ENCODE results near the gene CDC42EP1. TPM values are rescaled to one million over a fixed set of nuclear protein-coding genes. Genes with fewer than 3 reads are reported as not detected.
"Not testable (repeated sequence)": the region's sequence is repeated elsewhere in the genome, so short reads cannot be mapped to it uniquely, and the experiment has no call there.

Gene CDC42EP1
- total RNA-seq, 2 donors from 2014 or later: 66.1 to 97.0 TPM

- Histone ChIP-seq H3K27ac (peak overlapping the region; percentile 68), H3K27me3 (no peaks in the 10 kb centered on the region), H3K4me3 (no peak overlapping the region), H3K4me1 (peaks cover 5% of the 10 kb centered on the region), H3K9ac (ENCODE audit: low read depth in 2 of 2, low read length in 2 of 2) (no peak overlapping the region), H3K9me3 (no peaks in the 10 kb centered on the region), H3K36me3 (no peaks in the 10 kb centered on the region)
- DNase-seq: peak; percentile 87
- TF ChIP-seq, protein P1, sequence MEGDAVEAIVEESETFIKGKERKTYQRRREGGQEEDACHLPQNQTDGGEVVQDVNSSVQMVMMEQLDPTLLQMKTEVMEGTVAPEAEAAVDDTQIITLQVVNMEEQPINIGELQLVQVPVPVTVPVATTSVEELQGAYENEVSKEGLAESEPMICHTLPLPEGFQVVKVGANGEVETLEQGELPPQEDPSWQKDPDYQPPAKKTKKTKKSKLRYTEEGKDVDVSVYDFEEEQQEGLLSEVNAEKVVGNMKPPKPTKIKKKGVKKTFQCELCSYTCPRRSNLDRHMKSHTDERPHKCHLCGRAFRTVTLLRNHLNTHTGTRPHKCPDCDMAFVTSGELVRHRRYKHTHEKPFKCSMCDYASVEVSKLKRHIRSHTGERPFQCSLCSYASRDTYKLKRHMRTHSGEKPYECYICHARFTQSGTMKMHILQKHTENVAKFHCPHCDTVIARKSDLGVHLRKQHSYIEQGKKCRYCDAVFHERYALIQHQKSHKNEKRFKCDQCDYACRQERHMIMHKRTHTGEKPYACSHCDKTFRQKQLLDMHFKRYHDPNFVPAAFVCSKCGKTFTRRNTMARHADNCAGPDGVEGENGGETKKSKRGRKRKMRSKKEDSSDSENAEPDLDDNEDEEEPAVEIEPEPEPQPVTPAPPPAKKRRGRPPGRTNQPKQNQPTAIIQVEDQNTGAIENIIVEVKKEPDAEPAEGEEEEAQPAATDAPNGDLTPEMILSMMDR (IDR thresholded peaks at IDR 0.05): no peak
- intact Hi-C loops (cut with DNase I): no loop called here
Observed at GRCh38 chr22:37529652-37530345, 30.5 kb upstream of the CDC42EP1 start.

- DNase-seq: no peak
- Histone ChIP-seq H3K27ac (no peak overlapping the region), H3K9me3 (no peaks in the 10 kb centered on the region), H3K4me3 (no peak overlapping the region), H3K36me3 (no peaks in the 10 kb centered on the region), H3K9ac (ENCODE audit: low read depth in 2 of 2, low read length in 2 of 2) (no peak overlapping the region), H3K27me3 (no peaks in the 10 kb centered on the region), H3K4me1 (peaks cover 8% of the 10 kb centered on the region)
- TF ChIP-seq, protein P1 (IDR thresholded peaks at IDR 0.05): no peak
- intact Hi-C loops (cut with DNase I): no loop called here
Observed at GRCh38 chr22:37533995-37534394, 26.3 kb upstream of the CDC42EP1 start.

- TF ChIP-seq, protein P1 (IDR thresholded peaks at IDR 0.05): no peak
- no peak for DNase-seq
- intact Hi-C loops (cut with DNase I): no loop called here
- Histone ChIP-seq H3K27ac (no peak overlapping the region), H3K9ac (ENCODE audit: low read depth in 2 of 2, low read length in 2 of 2) (no peak overlapping the region), H3K36me3 (no peaks in the 10 kb centered on the region), H3K9me3 (no peaks in the 10 kb centered on the region), H3K4me3 (no peak overlapping the region), H3K4me1 (peaks cover 8% of the 10 kb centered on the region), H3K27me3 (no peaks in the 10 kb centered on the region)
Observed at GRCh38 chr22:37534445-37534844, 25.8 kb upstream of the CDC42EP1 start.

- no peaks in the 10 kb centered on the region for H3K9me3 ChIP-seq
- intact Hi-C loops (cut with DNase I): loop anchor here (5.0 kb wide), 1 partner anchor 42 kb away; no protein-coding TSS in a partner anchor
- H3K4me1 ChIP-seq: peaks cover 4% of the 10 kb centered on the region
- no peak overlapping the region for H3K9ac ChIP-seq (ENCODE audit: low read depth in 2 of 2, low read length in 2 of 2)
- no peak overlapping the region for H3K4me3 ChIP-seq
- TF ChIP-seq, protein P1 (IDR thresholded peaks at IDR 0.05): no peak
- H3K27ac ChIP-seq: no peak overlapping the region
- no peaks in the 10 kb centered on the region for H3K36me3 ChIP-seq
- no peaks in the 10 kb centered on the region for H3K27me3 ChIP-seq
- no peak for DNase-seq
Observed at GRCh38 chr22:37535159-37535558, 25.1 kb upstream of the CDC42EP1 start.

- peak; percentile 96 for DNase-seq
- Histone ChIP-seq H3K4me1 (peaks cover 11% of the 10 kb centered on the region), H3K27ac (no peak overlapping the region), H3K4me3 (no peak overlapping the region), H3K27me3 (no peaks in the 10 kb centered on the region), H3K9me3 (no peaks in the 10 kb centered on the region), H3K9ac (ENCODE audit: low read depth in 2 of 2, low read length in 2 of 2) (peak overlapping the region; percentile 40 to 65), H3K36me3 (no peaks in the 10 kb centered on the region)
- TF ChIP-seq, protein P1 (IDR thresholded peaks at IDR 0.05): peak; percentile 95
- intact Hi-C loops (cut with DNase I): loop anchor here (5.0 kb wide), 1 partner anchor 39 kb away; no protein-coding TSS in a partner anchor
Observed at GRCh38 chr22:37538590-37539357, 21.5 kb upstream of the CDC42EP1 start.

DNA sequence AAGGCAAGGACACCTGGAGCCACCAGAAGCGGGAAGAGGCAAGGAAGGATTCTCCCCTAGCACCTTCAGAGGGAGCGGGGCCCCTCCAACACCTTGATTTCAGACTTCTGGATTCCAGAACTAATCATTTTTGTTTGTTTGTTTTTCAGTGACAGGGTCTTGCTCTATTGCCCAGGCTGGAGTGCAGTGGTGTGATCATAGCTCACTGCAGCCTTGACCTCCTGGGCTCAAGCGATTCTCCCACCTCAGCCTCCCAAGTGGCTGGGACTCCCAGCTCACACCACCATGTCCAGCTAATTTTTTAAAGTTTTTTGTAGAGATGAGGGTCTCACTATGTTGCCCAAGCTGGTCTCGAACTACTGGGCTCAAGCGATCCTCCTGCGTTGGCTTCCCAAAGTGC lies 20.5 kb upstream of the CDC42EP1 start:
- not testable (repeated sequence) for H3K27me3 ChIP-seq; H3K36me3 ChIP-seq; H3K27ac ChIP-seq; H3K9ac ChIP-seq (ENCODE audit: low read depth in 2 of 2, low read length in 2 of 2); H3K4me3 ChIP-seq; DNase-seq; H3K9me3 ChIP-seq
- H3K4me1 ChIP-seq: peaks cover 11% of the 10 kb centered on the region
- intact Hi-C loops (cut with DNase I): loop anchor here (2.0 to 5.0 kb wide), 2 partner anchors 38 to 55 kb away; no protein-coding TSS in a partner anchor

DNA sequence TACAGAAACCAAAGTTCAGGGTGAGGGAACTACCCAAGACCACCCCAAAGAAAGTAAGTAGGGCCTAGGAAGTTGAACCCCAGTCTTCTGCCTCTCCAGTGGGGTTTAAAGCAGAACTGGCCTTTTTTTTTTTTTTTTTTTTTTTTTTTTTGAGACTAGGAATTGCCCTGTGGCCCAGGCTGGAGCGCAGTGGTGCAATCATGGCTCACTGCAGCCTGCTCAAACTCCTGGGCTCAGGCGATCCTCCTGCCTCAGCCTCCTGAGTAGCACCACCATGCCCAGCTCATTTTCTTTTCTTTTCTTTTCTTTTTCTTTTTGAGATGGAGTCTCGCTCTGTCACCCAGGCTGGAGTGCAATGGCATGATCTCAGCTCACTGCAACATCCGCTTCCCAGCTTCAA lies 17.9 kb upstream of the CDC42EP1 start:
- H3K9me3 ChIP-seq; DNase-seq; H3K36me3 ChIP-seq; H3K9ac ChIP-seq (ENCODE audit: low read depth in 2 of 2, low read length in 2 of 2); H3K27me3 ChIP-seq; H3K4me3 ChIP-seq; intact Hi-C loops (cut with DNase I): not testable (repeated sequence)
- Histone ChIP-seq H3K27ac (peak overlapping the region; percentile 48), H3K4me1 (peaks cover 24% of the 10 kb centered on the region)
